Femur (tissue), 1 donor: ENCODE results near the gene KRTAP12-2.

ENCODE experiments used
- DNase-seq: peaks from one replicate; pipeline ENCODE4 v3.0.0-alpha.2; 2017

Gene KRTAP12-2

DNA sequence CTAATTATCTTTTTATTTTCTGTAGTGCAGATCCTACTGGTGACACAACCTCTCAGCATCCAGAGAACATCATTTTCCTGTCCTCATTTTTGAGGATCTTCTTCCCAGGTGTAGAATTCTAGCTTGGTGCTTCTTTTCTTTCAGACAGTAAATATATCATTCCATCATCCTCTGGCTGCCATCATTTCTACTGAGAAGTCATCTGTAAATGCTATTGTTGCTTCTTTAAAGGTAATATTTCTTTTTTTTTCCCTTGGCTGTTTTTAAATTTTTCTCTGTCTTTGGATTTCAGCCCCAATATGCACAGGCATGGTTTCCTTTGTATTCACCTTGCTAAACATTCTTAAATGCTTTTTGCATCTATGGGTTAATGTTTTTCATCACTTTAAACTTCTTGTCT is 43.2 kb downstream of the KRTAP12-2 start:
- DNase-seq, result no peak

DNA sequence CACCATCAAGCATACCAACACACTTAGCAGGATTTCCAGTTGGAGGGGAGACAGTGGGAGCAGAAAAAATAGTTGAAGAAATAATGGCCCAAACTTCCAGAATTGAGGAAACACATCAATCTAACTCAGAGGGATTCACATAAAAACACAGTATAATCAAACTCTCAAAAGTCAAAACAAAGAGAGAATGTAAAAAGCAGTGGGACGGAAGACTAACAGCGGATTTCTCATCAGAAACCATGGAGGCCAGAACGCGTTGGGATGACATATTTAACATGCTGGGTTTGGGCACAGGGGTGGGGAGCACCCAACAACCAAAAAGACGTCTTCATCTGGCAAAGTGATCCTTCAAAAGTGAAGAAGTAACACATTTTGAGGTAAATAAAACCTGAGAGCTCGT is 46.8 kb downstream of the KRTAP12-2 start:
- DNase-seq, result no peak

DNA sequence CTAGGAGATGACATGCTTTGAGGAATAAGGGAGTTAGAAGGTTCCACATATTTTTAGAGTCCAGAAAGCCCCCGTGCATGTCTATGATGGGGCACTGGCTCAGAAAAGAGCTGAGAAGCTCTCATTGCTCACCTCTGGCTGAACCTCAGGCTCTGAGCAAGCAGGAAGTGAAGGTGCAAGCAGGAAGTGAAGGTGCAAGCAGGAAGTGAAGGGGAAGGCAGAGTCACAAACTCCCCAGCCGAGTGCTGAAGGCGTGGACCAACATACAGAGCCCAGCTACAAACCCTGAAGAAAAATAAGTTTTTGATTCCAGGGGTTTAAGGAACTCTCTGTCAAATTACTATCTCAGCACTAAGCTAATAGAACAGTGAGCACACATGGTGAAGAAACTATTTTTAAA is 47.8 kb downstream of the KRTAP12-2 start:
- no peak for DNase-seq

DNA sequence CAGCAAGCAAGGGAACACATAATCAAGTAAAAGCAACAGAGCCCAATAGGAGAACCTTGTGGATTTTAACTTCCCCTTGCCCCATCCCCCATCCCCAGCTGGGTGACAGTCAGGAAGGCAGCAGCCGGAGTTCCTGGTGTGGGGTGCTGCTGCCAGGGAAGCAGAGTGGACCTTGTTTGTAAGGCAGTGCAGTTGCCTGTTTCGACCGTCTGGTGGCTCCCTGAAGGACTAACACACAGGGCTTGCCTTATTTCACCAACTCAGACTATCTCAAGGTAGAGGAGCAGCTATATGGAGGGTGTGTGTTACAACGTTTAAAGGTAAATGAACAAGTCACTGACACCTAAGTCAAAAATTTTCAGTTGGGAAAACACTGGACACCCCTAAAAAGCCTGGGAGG is 48.2 kb downstream of the KRTAP12-2 start:
- no peak for DNase-seq

DNA sequence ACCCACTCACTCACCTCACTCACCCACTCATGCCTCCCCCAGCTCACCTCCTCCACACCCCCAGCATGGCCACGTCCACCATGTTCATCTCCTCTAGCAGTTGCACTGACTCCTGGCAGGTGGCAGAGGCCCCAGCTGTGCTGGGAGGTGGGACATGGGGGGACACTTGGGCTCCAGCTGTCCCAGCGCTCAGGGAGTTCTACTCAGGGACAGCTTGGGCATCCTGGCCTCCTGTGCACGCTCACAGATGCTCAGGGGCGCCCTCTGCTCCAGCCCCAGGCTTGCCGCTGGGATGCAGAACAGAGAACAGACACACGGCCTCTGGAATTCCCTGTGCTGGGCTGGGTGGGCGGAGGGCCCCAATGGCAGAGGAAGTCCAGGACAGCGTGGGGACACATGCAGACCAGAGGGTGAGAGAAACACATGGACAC is 49.6 kb downstream of the KRTAP12-2 start:
- no peak for DNase-seq

DNA sequence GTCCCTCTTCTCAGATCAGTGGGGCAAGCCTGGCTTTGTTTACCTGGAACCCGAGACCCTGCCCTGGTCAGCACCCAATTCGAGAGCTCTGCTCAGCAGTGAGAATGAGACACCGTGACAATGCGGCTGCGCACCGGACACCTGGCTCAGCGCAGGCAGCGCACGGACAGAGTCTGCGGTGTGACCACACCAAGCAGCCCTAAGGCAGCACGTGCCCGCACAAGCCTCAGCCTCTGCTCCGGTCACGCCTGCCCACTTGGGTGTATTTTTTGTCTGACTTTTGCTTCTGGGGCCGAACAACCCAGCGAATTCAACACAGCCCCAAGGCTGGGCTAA is 50.2 kb downstream of the KRTAP12-2 start:
- DNase-seq, result no peak
